HUES6 (cell line): ENCODE measurements around the gene VWA8.
"Not testable (repeated sequence)": the region's sequence is repeated elsewhere in the genome, so short reads cannot be mapped to it uniquely, and the experiment has no call there.

ENCODE experiments used
- H3K27ac ChIP-seq: 2 replicates; pipeline ENCODE4 v1.7.0; 2013; ENCODE audit warnings: low read depth, mild to moderate bottlenecking, low read length, inconsistent platforms
- H3K27me3 ChIP-seq: 2 replicates; pipeline ENCODE4 v1.6.1; 2013; ENCODE audit warnings: low read length; ENCODE audit not compliant: control insufficient read depth, insufficient read depth
- H3K36me3 ChIP-seq: 2 replicates; pipeline ENCODE4 v1.6.1; 2013; ENCODE audit warnings: low read length; ENCODE audit not compliant: control insufficient read depth, insufficient read depth
- H3K4me1 ChIP-seq: 2 replicates; pipeline ENCODE4 v1.6.1; 2013; ENCODE audit warnings: low read length; ENCODE audit not compliant: control insufficient read depth, insufficient read depth
- H3K4me3 ChIP-seq: 2 replicates; pipeline ENCODE4 v1.5.1; 2013; ENCODE audit warnings: low read depth, low read length
- H3K9ac ChIP-seq: one replicate; pipeline ENCODE4 v1.6.1; 2013; ENCODE audit warnings: mild to moderate bottlenecking, low read length
- H3K9me3 ChIP-seq: 2 replicates; pipeline ENCODE4 v1.6.1; 2013; ENCODE audit warnings: low read depth, low read length; ENCODE audit not compliant: control insufficient read depth, insufficient read depth

VWA8 gene

DNA sequence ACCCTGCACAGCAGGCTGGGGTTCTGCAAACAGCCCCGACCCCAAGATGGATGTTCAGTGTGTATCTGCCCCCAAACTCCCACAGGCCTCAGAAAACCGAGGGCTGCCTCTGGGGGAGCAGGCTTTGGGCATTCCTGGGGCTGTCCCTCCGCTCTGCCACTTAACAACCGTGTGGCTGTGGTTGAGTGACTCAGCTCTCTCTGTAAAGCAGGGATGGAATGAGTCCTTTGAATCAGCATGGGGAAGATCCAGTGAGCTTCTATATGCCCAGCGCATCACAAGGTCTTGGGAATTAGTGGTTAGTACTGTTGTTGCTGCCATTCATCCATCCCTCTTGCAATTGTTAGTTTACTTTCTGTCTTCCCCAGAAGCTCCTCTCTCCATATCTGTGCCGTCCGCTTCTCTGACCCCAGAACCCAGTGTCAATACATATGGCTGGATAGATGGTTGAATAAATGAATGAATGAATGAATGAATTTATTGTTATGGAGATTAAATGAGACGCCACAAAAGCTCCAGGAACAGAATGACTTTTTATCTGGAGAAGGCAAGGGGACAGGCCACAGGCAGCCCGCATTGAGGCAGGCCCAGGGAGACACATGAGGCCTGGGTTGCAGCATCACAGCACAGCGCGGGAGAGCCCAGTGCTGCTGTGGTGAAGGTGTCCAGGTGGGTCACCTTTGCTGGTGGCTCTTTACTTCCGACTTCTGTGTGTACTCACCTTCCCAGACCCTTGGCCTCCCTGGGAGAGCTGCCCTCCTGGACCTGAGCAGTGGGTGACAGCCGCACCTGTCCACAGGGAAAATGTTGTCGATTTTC lies 414.3 kb downstream of the VWA8 start:
- Histone ChIP-seq H3K4me1 (peaks cover 17% of the 10 kb centered on the region; the same call in 1 of the 2 replicates), H3K27ac (no peak overlapping the region), H3K9me3 (peaks cover 9% of the 10 kb centered on the region), H3K36me3 (no peaks in the 10 kb centered on the region), H3K9ac (no peak overlapping the region), H3K4me3 (no peak overlapping the region), H3K27me3 (no peaks in the 10 kb centered on the region)

DNA sequence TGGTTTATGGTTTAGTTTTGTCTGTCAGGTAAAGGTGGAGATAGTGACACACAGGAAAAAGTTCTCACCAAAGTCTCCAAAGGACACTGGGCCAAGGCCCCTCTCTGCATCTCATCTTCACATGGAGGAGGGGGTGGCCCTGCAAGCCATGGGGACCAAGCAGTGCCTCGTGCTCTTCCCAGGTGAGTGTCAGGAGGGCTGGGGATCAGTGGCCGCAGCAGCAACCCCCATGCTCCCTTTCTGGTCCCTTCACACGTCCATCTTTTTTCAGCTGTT lies 415.5 kb downstream of the VWA8 start:
- peaks cover 17% of the 10 kb centered on the region; the same call in 1 of the 2 replicates for H3K4me1 ChIP-seq
- peaks cover 18% of the 10 kb centered on the region for H3K9me3 ChIP-seq
- H3K9ac ChIP-seq, result no peak overlapping the region
- no peaks in the 10 kb centered on the region for H3K27me3 ChIP-seq
- H3K36me3 ChIP-seq, result no peaks in the 10 kb centered on the region
- no peak overlapping the region for H3K27ac ChIP-seq
- no peak overlapping the region for H3K4me3 ChIP-seq

DNA sequence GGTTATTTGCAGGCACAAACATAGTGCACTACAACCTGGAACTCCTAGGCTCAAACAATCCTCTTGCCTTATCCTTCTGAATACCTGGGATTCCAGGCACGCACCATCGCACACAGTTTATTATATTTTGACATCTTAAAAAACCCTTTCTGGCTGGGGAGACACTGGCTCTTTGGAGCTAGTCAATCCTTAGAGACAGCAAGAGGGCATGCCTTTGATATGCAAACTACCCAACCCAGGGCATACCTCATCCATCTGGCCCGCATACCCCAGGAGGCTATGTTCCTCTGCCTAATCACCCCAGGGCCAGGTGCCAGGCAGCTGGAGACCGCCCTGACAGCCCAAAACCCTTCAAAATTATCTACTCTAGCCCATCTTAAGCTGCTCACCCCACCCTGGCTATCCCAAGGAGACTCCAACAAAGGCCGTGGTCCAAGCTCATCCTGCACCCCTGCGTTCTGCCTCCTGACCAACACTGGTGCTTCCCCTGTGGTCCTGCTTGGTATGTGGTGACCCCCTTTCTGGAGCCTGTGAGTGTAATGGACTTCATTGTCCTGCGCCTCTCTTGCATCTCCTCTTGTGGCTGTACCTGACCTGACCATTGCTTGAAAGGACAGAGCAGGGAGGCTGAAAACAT lies 417.1 kb downstream of the VWA8 start:
- Histone ChIP-seq H3K9me3 (peaks cover 18% of the 10 kb centered on the region), H3K4me3 (no peak overlapping the region), H3K9ac (no peak overlapping the region), H3K36me3 (no peaks in the 10 kb centered on the region), H3K4me1 (peaks cover 17% of the 10 kb centered on the region; the same call in 1 of the 2 replicates), H3K27ac (no peak overlapping the region), H3K27me3 (no peaks in the 10 kb centered on the region)

DNA sequence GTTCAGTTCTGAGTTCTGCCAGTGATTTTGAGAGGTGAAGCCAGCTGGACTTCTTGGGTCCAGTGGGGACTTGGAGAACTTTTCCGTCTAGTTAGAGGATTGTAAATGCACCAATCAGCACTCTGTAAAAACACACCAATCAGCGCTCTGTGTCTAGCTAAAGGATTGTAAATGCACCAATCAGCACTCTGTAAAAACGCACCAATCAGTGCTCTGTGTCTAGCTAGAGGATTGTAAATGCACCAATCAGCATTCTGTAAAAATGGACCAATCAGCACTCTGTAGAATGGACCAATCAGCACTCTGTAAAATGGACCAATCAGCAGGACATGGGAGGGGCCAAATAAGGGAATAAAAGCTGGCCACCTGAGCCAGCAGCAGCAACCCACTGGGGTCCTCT lies 418.1 kb downstream of the VWA8 start:
- not testable (repeated sequence) for H3K4me3 ChIP-seq, H3K27me3 ChIP-seq, H3K27ac ChIP-seq, H3K9ac ChIP-seq, H3K36me3 ChIP-seq
- peaks cover 18% of the 10 kb centered on the region for H3K9me3 ChIP-seq
- H3K4me1 ChIP-seq, result peaks cover 15% of the 10 kb centered on the region; the same call in 1 of the 2 replicates

DNA sequence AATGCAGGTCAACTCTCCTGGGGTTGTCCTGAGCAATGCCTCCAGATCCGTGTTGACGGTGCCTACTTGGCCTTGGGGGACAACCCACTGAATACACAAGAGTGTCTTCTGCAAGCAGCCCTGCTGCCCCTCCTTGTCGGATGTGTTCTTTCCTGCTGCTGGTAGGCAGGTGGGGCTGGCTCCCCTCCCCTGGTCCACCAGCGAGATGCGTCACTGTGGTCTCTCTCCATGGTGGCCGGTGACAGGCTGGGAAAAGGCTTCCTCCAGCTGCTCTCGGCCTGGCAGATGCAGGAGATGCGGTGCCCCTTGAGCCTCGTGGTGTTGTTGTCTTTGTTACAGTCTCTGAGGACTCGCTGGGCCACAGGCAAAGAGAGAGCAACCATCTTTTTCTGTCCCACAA lies 418.6 kb downstream of the VWA8 start:
- no peak overlapping the region for H3K27ac ChIP-seq
- no peak overlapping the region for H3K9ac ChIP-seq
- H3K4me3 ChIP-seq, result no peak overlapping the region
- peaks cover 10% of the 10 kb centered on the region; the same call in 1 of the 2 replicates for H3K4me1 ChIP-seq
- no peaks in the 10 kb centered on the region for H3K36me3 ChIP-seq
- no peaks in the 10 kb centered on the region for H3K27me3 ChIP-seq
- H3K9me3 ChIP-seq, result peaks cover 18% of the 10 kb centered on the region

DNA sequence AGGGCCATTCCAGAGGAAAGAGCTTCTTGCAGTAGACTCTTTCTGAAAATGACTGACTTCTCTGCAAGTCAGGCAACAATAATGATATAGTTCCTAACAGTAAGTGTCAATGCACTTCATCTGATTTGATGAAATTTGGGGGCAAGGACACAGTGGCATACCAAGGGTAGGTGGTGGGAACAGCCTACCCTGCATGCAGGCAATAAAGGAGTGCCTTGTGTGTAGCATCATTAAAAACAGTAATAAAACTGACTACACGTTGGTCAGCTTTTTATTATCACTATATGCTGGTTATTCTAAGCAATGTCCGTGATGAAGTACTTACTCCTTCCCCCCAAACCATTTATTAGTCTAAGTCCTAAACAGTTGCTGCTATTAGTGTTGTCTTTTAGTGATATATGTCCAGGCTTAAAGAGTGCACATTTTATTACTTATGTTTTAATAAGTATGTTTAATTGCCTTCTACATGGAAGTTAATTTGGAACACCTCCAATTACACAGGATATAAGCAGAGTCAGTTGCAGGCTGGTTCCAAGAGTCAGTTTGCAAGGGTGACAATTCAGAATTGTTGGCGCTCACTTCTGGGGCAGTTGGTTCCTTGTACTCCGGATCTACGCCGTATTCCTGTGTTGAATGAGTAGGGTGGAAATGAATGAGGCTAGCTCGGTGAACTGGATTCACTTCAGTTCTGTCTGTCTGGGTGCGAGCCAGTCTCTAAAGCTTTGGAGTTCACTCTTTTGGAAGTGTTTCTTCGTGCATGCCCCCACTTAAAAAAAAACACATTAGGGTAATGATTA lies 419.6 kb downstream of the VWA8 start:
- Histone ChIP-seq H3K27ac (no peak overlapping the region), H3K36me3 (no peaks in the 10 kb centered on the region), H3K4me1 (peaks cover 6% of the 10 kb centered on the region; the same call in 1 of the 2 replicates), H3K9ac (no peak overlapping the region), H3K9me3 (peaks cover 18% of the 10 kb centered on the region), H3K27me3 (no peaks in the 10 kb centered on the region), H3K4me3 (no peak overlapping the region)

DNA sequence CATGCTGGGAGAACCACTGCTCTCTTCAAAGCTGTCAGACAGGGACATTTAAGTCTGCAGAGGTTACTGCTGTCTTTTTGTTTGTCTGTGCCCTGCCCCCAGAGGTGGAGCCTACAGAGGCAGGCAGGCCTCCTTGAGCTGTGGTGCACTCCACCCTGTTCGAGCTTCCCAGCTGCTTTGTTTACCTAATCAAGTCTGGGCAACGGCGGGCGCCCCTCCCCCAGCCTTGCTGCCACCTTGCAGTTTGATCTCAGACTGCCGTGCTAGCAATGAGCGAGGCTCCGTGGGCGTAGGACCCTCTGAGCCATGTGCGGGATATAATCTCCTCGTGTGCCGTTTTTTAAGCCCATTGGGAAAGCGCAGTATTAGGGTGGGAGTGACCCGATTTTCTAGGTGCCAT lies 420.7 kb downstream of the VWA8 start:
- peaks cover 18% of the 10 kb centered on the region for H3K9me3 ChIP-seq
- not testable (repeated sequence) for H3K27ac ChIP-seq, H3K4me1 ChIP-seq, H3K36me3 ChIP-seq, H3K4me3 ChIP-seq, H3K27me3 ChIP-seq, H3K9ac ChIP-seq

DNA sequence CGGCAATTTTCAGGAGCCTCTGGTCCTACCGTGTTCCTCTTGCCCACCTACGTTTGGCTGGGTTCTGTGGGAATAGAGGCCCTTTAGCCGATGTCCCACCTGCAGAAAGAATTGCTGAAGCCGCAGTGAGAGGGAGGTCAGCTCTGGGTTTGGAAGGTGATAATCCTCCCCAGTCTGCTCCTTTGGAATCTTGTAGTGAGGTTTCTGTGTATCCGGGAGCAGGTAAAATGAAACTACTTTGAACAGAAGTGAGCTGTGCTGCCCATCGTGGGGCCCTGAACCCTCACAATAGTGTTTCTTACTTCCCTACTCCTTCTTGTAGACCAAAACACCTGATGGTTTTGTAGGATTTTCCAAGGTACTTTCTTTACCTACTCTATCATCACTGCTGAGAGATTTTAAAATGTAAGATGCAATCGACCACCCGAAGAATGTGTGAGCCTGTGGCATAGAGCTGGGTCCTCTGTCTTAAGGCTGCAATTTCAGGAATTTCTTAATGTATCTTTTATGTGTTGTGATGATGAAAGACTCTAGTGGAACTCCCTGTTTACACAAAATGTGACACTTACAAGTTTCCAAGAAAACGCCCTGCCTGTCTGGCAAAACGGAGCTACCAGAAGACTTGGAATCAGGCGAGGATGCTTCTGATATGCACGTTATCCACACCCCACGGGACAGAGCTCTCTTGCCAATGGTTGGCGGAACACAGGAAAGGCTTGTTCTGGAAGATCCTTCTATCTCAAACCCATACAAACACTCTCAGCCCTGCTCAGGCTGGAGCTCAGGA lies 427.4 kb downstream of the VWA8 start:
- Histone ChIP-seq H3K27ac (no peak overlapping the region), H3K27me3 (no peaks in the 10 kb centered on the region), H3K4me1 (no peaks in the 10 kb centered on the region), H3K9ac (no peak overlapping the region), H3K4me3 (no peak overlapping the region), H3K36me3 (no peaks in the 10 kb centered on the region), H3K9me3 (no peaks in the 10 kb centered on the region)

DNA sequence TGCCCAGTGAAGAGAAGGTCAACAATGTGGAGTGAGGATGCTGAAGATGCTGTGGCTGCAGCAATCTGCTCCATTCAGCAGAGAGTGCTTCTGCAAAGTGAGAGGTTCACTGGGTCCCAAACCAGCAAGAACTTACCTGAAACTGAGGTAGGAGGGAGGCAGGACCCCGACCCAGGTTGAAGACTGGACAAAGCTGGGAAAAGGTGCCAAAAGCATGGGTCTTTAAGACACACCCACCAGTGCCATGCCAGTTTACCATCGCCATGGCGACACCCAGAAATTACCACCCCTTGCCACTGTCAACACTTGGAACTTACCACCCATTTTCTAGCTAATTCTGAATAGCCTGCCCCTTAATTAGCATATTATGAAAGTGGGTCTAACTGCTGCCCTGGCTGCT lies 432.9 kb downstream of the VWA8 start:
- no peaks in the 10 kb centered on the region for H3K36me3 ChIP-seq

DNA sequence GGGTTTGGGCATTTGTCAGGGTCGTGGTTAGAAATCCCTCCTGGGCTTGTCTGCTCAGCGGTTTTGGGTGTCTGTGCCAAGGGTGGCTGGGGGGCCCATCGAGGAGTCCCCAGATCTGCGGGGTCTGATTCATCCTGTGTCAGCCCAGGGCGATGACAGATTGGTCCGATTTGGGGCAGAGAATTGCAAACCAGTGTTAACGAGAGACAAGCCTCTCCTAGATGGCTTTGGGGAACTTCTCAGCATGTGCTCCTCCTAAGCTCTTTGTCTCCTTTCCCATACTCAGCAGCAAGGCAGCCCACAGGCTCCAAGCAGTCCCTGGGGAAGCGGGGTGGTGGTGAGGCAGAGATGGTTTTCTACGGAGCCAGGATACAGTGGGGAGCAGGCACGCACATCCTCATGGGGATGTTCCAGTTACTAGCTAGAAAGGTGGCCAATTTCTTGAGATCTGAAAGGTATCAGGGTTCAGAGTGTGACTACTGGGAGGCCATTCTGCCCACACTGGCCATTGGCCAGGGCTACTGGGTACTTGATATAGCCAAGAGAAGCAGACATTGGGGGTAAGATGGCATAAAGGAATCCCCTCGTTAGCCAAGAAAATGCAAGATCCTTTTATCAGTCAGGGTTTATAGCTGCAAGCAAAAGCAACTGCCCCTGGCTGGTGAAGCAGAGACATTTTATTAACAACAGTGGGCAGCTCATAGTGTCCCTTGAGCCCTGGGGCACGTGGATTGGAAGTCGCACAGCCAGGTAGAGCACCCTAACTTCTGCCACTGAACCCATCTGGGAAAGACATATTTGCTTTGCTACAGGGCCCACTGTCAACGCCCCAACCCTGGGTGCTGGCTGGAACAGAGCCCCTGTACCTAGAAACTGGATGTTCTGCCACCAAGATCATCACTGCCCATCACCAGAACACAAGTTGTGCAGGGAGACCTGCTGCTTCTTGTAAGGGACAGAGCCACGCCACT lies 440.0 kb downstream of the VWA8 start:
- Histone ChIP-seq H3K9me3 (peaks cover 6% of the 10 kb centered on the region; the same call in 1 of the 2 replicates), H3K4me3 (no peak overlapping the region), H3K4me1 (peaks cover 6% of the 10 kb centered on the region; the same call in 1 of the 2 replicates), H3K9ac (no peak overlapping the region), H3K27me3 (no peaks in the 10 kb centered on the region), H3K27ac (no peak overlapping the region), H3K36me3 (no peaks in the 10 kb centered on the region)

More for the DNA sequence above, 432.9 kb downstream of the VWA8 start:
- Histone ChIP-seq H3K27me3 (no peaks in the 10 kb centered on the region), H3K4me1 (peaks cover 6% of the 10 kb centered on the region; the same call in 1 of the 2 replicates), H3K9me3 (no peaks in the 10 kb centered on the region), H3K27ac (no peak overlapping the region), H3K9ac (no peak overlapping the region), H3K4me3 (no peak overlapping the region)
